Heart left ventricle (tissue), 16 donors: ENCODE measurements around the gene DGKB. TPM values are rescaled to one million over a fixed set of nuclear protein-coding genes. Genes with fewer than 3 reads are reported as not detected.

ENCODE experiments used
- ATAC-seq, 4 donors: fragments of 200-7000 bp; cut with Tn5 transposase; one replicate each; pipeline ENCODE4 v1.9.1; 2020 to 2022; ENCODE audit warnings: moderate library complexity in 4 of 4, mild to moderate bottlenecking in 3 of 4, moderate number of reproducible peaks in 1 of 4
- DNase-seq, 5 donors: peaks; one replicate each; pipeline ENCODE4 v3.0.0-alpha.2; 2020
- H3K27ac ChIP-seq, 12 donors: fragments of 200-600 bp; sonication (generic) in 4 of 12; one replicate each; pipeline versions ENCODE4 v1.5.0 to v1.8.0; 2016 to 2022; ENCODE audit warnings: mild to moderate bottlenecking in 2 of 12
- H3K27me3 ChIP-seq, 9 donors: fragments of 200-600 bp; sonication (generic) in 2 of 9; one replicate each; pipeline versions ENCODE4 v1.5.1 to v1.8.0; 2016 to 2022; ENCODE audit warnings: mild to moderate bottlenecking in 3 of 9
- H3K36me3 ChIP-seq, 9 donors: fragments of 200-600 bp; sonication (generic) in 2 of 9; one replicate each; pipeline versions ENCODE4 v1.5.0 to v1.8.0; 2018 to 2022; ENCODE audit warnings: mild to moderate bottlenecking in 2 of 9
- H3K4me1 ChIP-seq, 12 donors: fragments of 200-600 bp; sonication (generic) in 4 of 12; one replicate each; pipeline versions ENCODE4 v1.5.0 to v1.8.0; 2016 to 2022; ENCODE audit warnings: mild to moderate bottlenecking in 3 of 12
- H3K4me3 ChIP-seq, 12 donors: fragments of 200-600 bp; sonication (generic) in 4 of 12; one replicate each; pipeline versions ENCODE4 v1.5.0 to v1.8.0; 2017 to 2022; ENCODE audit warnings: mild to moderate bottlenecking in 9 of 12, moderate library complexity in 4 of 12
- H3K9me3 ChIP-seq, 12 donors: fragments of 200-600 bp; sonication (generic) in 4 of 12; one replicate each; pipeline versions ENCODE4 v1.5.0 to v1.8.0; 2016 to 2022; ENCODE audit warnings: mild to moderate bottlenecking in 1 of 12
- POLR2A ChIP-seq, 2 donors: fragments of 450-650 bp; IDR thresholded peaks; one replicate each; pipeline ENCODE4 v1.6.1; 2017; ENCODE audit warnings: antibody characterized with exemption in 2 of 2, mild to moderate bottlenecking in 2 of 2, moderate library complexity in 2 of 2
- WGBS, 4 donors: extraction: QIAGEN DNeasy Blood & Tissue Kit in 2 of 4; methylation state at CpG; one replicate each; pipeline versions ENCODE4 v1.1.5 to v1.1.7; 2013 to 2018; 5-methylcytosine and 5-hydroxymethylcytosine counted together
- intact Hi-C, 10 donors: fragments of 100-400 bp; cut with DNase I; formaldehyde crosslinking; loops; one replicate each; pipeline versions ENCODE4 v1.11.1 to v1.14.2; 2022
- polyA plus RNA-seq, 2 donors: library from polyadenylated mRNA; stranded (reverse); fragments of 200-250 nt; gene quantifications; one replicate each; pipeline ENCODE4 v1.2.3, GENCODE V29; 2013
- total RNA-seq, 9 donors: library from RNA; depleted of rRNA in 2 of 9; stranded (reverse); fragments of >200 nt in 2 of 9; fragmentation: NEBNext Ultra II Directional in 3 of 9; extraction: Animal tissue kit (Norgen Biotek cat#: 25700) in 3 of 9; gene quantifications; one replicate each; pipeline versions ENCODE4 v1.1.0 to v1.2.4, GENCODE V29; 2016 to 2023
- TF ChIP-seq, protein P1 (sequence below), 12 donors: fragments of 200-600 bp; sonication (generic) in 4 of 12; IDR thresholded peaks; one replicate each; pipeline versions ENCODE4 v1.5.0 to v1.8.0; 2018 to 2022; ENCODE audit warnings: antibody characterized with exemption in 12 of 12, mild to moderate bottlenecking in 5 of 12
- donor health status: ischemic (EF 13 %, LVEDD 7.1; RV severe dilation, severe dysfunction).
- donor health status: healthy with polysubstance abuse.
- donor health status: DM: no; HTN: yes; CAD: no.
- donor health status: DM: no; HTN: no; CAD: no.
- donor health status: ischemic (EF 25% LVEDD 6.9; RV normal size, moderate dysfunction).
- donor health status: ischemic (EF 25% LVEDD 5.7; RV mildly dilated, moderate dysfunction).
- donor health status: healthy.
- donor health status: DM: yes; HTN: yes; CAD: no.
- donor health status: ischemic (EF 35%, LVEDD 5.7; RV mildly dilated, moderate dysfunction).
- donor health status: nonischemic (EF 11% LVEDD 7.7; RV severe dilation, severe dysfunction).
- donor health status: DM: yes; HTN: yes; CAD: no.
- donor health status: PGD.
- donor health status: ischemic (EF 29% LVEDD 5.4; RV normal size, mild dysfunction).
- donor health status: nonischemic (EF 23%, LVEDD 6.1; RV moderate dilation, normal function).

Gene DGKB
- total and polyA plus RNA-seq, 11 donors = 0.08 to 1.6 (median 0.47) TPM; not detected in 1

DNA sequence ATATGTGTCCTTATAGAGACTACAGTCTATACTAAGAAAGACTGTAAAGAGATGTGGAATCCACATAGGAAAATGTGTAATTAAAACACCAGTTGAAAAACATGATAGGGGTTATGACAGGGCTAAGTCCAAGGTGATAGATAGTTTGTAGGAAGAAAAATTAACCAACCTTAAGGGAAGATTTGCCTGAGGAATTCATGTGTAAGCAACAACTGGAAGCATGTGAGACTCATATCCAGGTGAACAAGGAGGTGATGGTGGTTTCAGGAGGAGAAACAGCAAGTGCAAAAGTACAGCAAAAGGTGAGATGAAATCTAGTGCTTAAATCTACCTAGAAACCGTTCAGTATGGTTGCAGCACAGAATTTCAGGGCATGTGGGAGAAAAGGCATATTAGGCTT is 696.4 kb downstream of the DGKB start:
- intact Hi-C loops = loop anchor here in 4 of 10 donors (5.0 to 10.0 kb wide), 3 partner anchors 206 to 211 kb away; no protein-coding TSS in a partner anchor
- 68 to 74% (median 70%) methylated on average over 1 of the region's 1 CpG for WGBS, 4 donors
- Histone ChIP-seq H3K27me3 (no peaks in the 10 kb centered on the region), H3K4me3 (no peak overlapping the region), H3K36me3 (no peaks in the 10 kb centered on the region), H3K4me1 (peaks cover 0 to 10% (median 0%) of the 10 kb centered on the region in 12 donors), H3K27ac (no peak overlapping the region), H3K9me3 (no peaks in the 10 kb centered on the region)
- DNase-seq = no peak
- no peak for TF ChIP-seq POLR2A (IDR thresholded peaks at IDR 0.05)
- TF ChIP-seq, protein P1, sequence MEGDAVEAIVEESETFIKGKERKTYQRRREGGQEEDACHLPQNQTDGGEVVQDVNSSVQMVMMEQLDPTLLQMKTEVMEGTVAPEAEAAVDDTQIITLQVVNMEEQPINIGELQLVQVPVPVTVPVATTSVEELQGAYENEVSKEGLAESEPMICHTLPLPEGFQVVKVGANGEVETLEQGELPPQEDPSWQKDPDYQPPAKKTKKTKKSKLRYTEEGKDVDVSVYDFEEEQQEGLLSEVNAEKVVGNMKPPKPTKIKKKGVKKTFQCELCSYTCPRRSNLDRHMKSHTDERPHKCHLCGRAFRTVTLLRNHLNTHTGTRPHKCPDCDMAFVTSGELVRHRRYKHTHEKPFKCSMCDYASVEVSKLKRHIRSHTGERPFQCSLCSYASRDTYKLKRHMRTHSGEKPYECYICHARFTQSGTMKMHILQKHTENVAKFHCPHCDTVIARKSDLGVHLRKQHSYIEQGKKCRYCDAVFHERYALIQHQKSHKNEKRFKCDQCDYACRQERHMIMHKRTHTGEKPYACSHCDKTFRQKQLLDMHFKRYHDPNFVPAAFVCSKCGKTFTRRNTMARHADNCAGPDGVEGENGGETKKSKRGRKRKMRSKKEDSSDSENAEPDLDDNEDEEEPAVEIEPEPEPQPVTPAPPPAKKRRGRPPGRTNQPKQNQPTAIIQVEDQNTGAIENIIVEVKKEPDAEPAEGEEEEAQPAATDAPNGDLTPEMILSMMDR (IDR thresholded peaks at IDR 0.05) = no peak
- no peak for ATAC-seq

DNA sequence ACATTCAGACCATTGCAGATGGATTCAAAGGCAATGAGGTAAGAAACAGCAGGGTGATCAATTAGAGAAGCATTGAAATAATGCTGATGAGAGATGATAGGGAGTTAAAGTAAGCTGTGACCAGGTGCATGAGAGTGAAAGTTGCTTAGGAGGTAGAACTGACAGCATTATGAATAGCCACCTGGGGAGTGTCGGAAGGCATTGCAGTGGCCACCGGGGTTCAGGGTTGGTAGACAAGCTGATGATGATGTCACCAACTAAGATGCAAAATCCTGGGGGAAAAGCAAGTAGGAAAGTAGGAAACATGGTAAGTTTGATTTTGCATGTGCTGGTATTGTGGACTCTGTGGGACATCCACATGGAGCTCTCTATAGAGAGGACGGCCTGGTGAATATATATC is 701.2 kb downstream of the DGKB start:
- 84 to 93% (median 89%) methylated on average over 3 of the region's 3 CpGs for WGBS, 4 donors
- Histone ChIP-seq H3K36me3 (no peaks in the 10 kb centered on the region), H3K27ac (no peak overlapping the region), H3K4me1 (peaks cover 0 to 16% (median 13%) of the 10 kb centered on the region in 12 donors), H3K27me3 (no peaks in the 10 kb centered on the region), H3K4me3 (no peak overlapping the region), H3K9me3 (peaks cover 0 to 19% (median 0%) of the 10 kb centered on the region in 12 donors)
- DNase-seq (no peak), ATAC-seq (no peak)
- intact Hi-C loops = loop anchor here in 3 of 10 donors (10.0 kb wide), 2 partner anchors 207 to 213 kb away; no protein-coding TSS in a partner anchor
- TF ChIP-seq, protein P1 (IDR thresholded peaks at IDR 0.05) = no peak
- TF ChIP-seq POLR2A (IDR thresholded peaks at IDR 0.05) = no peak

DNA sequence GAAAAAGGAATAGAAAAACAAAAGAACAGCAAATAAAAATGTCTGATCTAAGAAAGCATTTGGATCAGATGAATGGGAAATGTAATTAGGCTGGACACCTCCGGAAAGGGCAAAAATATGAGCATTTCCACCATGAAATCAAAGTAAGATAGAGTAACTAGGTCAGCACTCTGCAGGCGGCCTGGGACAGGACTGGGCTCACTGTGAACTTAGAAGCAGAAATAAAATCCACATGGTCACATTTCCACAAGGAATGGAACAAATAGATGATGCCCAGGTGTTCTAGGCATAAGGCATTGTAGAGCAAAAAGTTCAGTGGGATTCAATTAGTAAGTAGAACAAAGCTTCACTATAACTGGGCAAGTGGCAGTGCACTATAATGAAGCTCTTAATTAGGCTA is 703.2 kb downstream of the DGKB start:
- WGBS, 4 donors = 87 to 91% (median 88%) methylated on average over 2 of the region's 2 CpGs
- TF ChIP-seq, protein P1 (IDR thresholded peaks at IDR 0.05) = no peak
- TF ChIP-seq POLR2A (IDR thresholded peaks at IDR 0.05) = no peak
- H3K27ac ChIP-seq = no peak overlapping the region
- peaks cover 0 to 23% (median 15%) of the 10 kb centered on the region in 12 donors for H3K4me1 ChIP-seq
- DNase-seq = no peak
- no peaks in the 10 kb centered on the region for H3K36me3 ChIP-seq
- peaks cover 0 to 19% (median 0%) of the 10 kb centered on the region in 12 donors for H3K9me3 ChIP-seq
- no peak for ATAC-seq
- no peaks in the 10 kb centered on the region for H3K27me3 ChIP-seq
- no peak overlapping the region for H3K4me3 ChIP-seq
- intact Hi-C loops = loop anchor here in 3 of 10 donors (5.0 to 10.0 kb wide), 2 partner anchors 207 to 215 kb away; partner anchors contain the start of gene ETV1 (in 1 of the 3)

GRCh38 chr7:14197280-14197679 is 705.3 kb downstream of the DGKB start:
- Histone ChIP-seq H3K4me1 (peaks cover 0 to 23% (median 15%) of the 10 kb centered on the region in 12 donors), H3K27me3 (no peaks in the 10 kb centered on the region), H3K4me3 (peak overlapping the region in 2 of 12 donors; percentile 0 to 3), H3K9me3 (peaks cover 0 to 19% (median 0%) of the 10 kb centered on the region in 12 donors), H3K27ac (peak overlapping the region in 10 of 12 donors; percentile 6 to 61 (median 34)), H3K36me3 (no peaks in the 10 kb centered on the region)
- 2 to 5% (median 5%) methylated on average over 3 of the region's 3 CpGs for WGBS, 4 donors
- peak in 4 of 5 donors; percentile 32 to 42 (median 38) for DNase-seq
- intact Hi-C loops = loop anchor here in 3 of 10 donors (5.0 to 10.0 kb wide), 2 partner anchors 205 to 212 kb away; partner anchors contain the start of gene ETV1 (in 1 of the 3)
- ATAC-seq = peak; percentile 63 to 85 (median 76)
- TF ChIP-seq, protein P1 (IDR thresholded peaks at IDR 0.05) = no peak
- TF ChIP-seq POLR2A (IDR thresholded peaks at IDR 0.05) = no peak
